ENCODE measurements around the gene KAT8. TPM values are rescaled to one million over a fixed set of nuclear protein-coding genes. Genes with fewer than 3 reads are reported as not detected.

The KAT8 gene
- total RNA-seq, 1 donor from 2014 or later, result 33.5 TPM

DNA sequence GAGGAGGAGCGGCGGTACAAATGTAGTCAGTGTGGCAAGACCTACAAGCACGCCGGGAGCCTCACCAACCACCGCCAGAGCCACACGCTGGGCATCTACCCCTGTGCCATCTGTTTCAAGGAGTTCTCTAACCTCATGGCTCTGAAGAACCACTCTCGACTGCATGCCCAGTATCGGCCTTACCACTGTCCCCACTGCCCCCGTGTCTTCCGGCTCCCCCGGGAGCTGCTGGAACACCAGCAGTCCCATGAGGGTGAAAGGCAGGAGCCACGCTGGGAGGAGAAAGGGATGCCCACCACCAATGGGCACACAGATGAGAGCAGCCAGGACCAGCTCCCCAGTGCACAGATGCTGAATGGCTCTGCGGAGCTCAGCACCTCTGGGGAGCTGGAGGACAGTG, 40.4 kb upstream of the KAT8 start:
- Histone ChIP-seq H3K79me2 (ENCODE audit: insufficient read depth, low read length) (peaks cover 91% of the 10 kb centered on the region), H3K9me3 (ENCODE audit: insufficient read depth, low read depth, low read length) (no peaks in the 10 kb centered on the region)

DNA sequence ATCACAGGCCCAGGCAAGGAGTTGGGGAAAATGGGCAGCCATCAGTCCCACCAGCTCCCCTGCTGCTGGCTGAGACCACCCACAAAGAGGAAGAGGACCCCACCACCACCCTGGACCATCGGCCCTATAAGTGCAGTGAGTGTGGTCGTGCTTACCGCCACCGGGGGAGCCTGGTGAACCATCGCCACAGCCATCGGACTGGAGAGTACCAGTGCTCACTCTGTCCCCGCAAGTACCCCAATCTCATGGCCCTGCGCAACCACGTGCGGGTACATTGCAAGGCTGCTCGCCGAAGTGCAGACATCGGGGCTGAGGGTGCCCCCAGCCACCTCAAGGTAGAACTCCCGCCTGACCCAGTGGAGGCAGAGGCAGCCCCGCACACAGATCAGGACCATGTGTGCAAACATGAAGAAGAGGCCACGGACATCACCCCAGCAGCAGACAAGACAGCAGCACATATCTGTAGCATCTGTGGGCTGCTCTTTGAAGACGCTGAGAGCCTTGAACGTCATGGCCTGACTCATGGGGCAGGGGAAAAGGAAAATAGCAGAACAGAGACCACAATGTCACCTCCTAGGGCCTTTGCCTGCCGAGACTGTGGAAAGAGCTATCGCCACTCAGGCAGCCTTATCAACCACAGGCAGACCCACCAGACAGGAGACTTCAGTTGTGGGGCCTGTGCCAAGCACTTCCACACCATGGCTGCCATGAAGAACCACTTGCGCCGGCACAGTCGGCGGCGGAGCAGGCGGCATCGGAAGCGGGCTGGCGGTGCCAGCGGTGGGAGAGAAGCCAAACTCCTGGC, 39.7 kb upstream of the KAT8 start:
- Mint-ChIP-seq H3K27me3 (ENCODE audit: low read depth, unreplicated experiment) (no peaks in the 10 kb centered on the region), H3K36me3 (ENCODE audit: low read depth, unreplicated experiment) (peaks cover 15% of the 10 kb centered on the region), H3K9me3 (ENCODE audit: unreplicated experiment) (no peaks in the 10 kb centered on the region), H3K27ac (ENCODE audit: unreplicated experiment) (no peak overlapping the region), H3K4me3 (ENCODE audit: unreplicated experiment) (no peak overlapping the region), H3K4me1 (ENCODE audit: low read depth, unreplicated experiment) (peaks cover 2% of the 10 kb centered on the region)
- DNase-seq (ENCODE audit: low read depth), result no peak
- no peak overlapping the region for H3K27ac ChIP-seq (ENCODE audit: low read depth, low read length)
- no peak overlapping the region for H2AFZ ChIP-seq (ENCODE audit: low read depth, low read length)
- peaks cover 4% of the 10 kb centered on the region for H3K4me1 ChIP-seq (ENCODE audit: insufficient read depth, low read length)
- H3K4me2 ChIP-seq (ENCODE audit: low read length), result no peak overlapping the region
- peaks cover 56% of the 10 kb centered on the region for H4K20me1 ChIP-seq (ENCODE audit: insufficient read depth, low read length)
- no peak for FAIRE-seq
- H3K9me3 ChIP-seq (ENCODE audit: insufficient read depth, low read depth, low read length), result no peaks in the 10 kb centered on the region
- H3K36me3 ChIP-seq (ENCODE audit: insufficient read depth, low read length), result no peaks in the 10 kb centered on the region
- H3K4me3 ChIP-seq (ENCODE audit: insufficient read depth, low read depth, low read length), result no peak overlapping the region
- no peak overlapping the region for H3K9ac ChIP-seq (ENCODE audit: low read length)
- H3K27me3 ChIP-seq (ENCODE audit: insufficient read depth, low read length), result no peaks in the 10 kb centered on the region
- peaks cover 89% of the 10 kb centered on the region for H3K79me2 ChIP-seq (ENCODE audit: insufficient read depth, low read length)
- TF ChIP-seq, protein P1, sequence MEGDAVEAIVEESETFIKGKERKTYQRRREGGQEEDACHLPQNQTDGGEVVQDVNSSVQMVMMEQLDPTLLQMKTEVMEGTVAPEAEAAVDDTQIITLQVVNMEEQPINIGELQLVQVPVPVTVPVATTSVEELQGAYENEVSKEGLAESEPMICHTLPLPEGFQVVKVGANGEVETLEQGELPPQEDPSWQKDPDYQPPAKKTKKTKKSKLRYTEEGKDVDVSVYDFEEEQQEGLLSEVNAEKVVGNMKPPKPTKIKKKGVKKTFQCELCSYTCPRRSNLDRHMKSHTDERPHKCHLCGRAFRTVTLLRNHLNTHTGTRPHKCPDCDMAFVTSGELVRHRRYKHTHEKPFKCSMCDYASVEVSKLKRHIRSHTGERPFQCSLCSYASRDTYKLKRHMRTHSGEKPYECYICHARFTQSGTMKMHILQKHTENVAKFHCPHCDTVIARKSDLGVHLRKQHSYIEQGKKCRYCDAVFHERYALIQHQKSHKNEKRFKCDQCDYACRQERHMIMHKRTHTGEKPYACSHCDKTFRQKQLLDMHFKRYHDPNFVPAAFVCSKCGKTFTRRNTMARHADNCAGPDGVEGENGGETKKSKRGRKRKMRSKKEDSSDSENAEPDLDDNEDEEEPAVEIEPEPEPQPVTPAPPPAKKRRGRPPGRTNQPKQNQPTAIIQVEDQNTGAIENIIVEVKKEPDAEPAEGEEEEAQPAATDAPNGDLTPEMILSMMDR (IDR thresholded peaks at IDR 0.05; ENCODE audit: insufficient read depth, low read depth, low read length), result no peak
- TF ChIP-seq EZH2 (IDR thresholded peaks at IDR 0.05; ENCODE audit: insufficient read depth, low read length), result no peak

More for the DNA sequence above, 40.4 kb upstream of the KAT8 start:
- Mint-ChIP-seq H3K4me1 (ENCODE audit: low read depth, unreplicated experiment) (peaks cover 8% of the 10 kb centered on the region), H3K27ac (ENCODE audit: unreplicated experiment) (no peak overlapping the region), H3K27me3 (ENCODE audit: low read depth, unreplicated experiment) (no peaks in the 10 kb centered on the region), H3K36me3 (ENCODE audit: low read depth, unreplicated experiment) (peaks cover 15% of the 10 kb centered on the region), H3K4me3 (ENCODE audit: unreplicated experiment) (no peak overlapping the region), H3K9me3 (ENCODE audit: unreplicated experiment) (no peaks in the 10 kb centered on the region)
- Histone ChIP-seq H4K20me1 (ENCODE audit: insufficient read depth, low read length) (peaks cover 49% of the 10 kb centered on the region), H3K27ac (ENCODE audit: low read depth, low read length) (no peak overlapping the region), H3K4me3 (ENCODE audit: insufficient read depth, low read depth, low read length) (no peak overlapping the region), H3K4me1 (ENCODE audit: insufficient read depth, low read length) (peaks cover 9% of the 10 kb centered on the region), H2AFZ (ENCODE audit: low read depth, low read length) (no peak overlapping the region), H3K9ac (ENCODE audit: low read length) (no peak overlapping the region), H3K4me2 (ENCODE audit: low read length) (no peak overlapping the region), H3K27me3 (ENCODE audit: insufficient read depth, low read length) (no peaks in the 10 kb centered on the region), H3K36me3 (ENCODE audit: insufficient read depth, low read length) (no peaks in the 10 kb centered on the region)
- DNase-seq (ENCODE audit: low read depth) (no peak), FAIRE-seq (no peak)
- TF ChIP-seq, protein P1 (IDR thresholded peaks at IDR 0.05; ENCODE audit: insufficient read depth, low read depth, low read length), result no peak
- TF ChIP-seq EZH2 (IDR thresholded peaks at IDR 0.05; ENCODE audit: insufficient read depth, low read length), result no peak
